HCT116 (cell line): ENCODE data around the gene GTF2A1. TPM values are rescaled to one million over a fixed set of nuclear protein-coding genes. Genes with fewer than 3 reads are reported as not detected.

Source experiments
- ATAC-seq: fragments of 200-7000 bp; cut with Tn5 transposase; 2 replicates; pipeline ENCODE4 v1.9.1; 2020; ENCODE audit warnings: mild to moderate bottlenecking, moderate library complexity
- BruUV-seq: library from RNA; stranded (reverse); fragments of 400-500 nt; replicated peaks from 2 replicates; lab custom pipeline; 2021; lab: Mats Ljungman, UMichigan
- CTCF ChIA-PET: fragments of 300-600 bp; sonication (Branson Sonifier 250); formaldehyde crosslinking; loops from one replicate; lab custom pipeline; 2021; ENCODE audit warnings: antibody characterized with exemption; lab: Charles Lee
- POLR2A ChIA-PET: fragments of 300-600, 350-600 bp; sonication (Branson Sonifier 250); formaldehyde crosslinking; loops from one replicate; lab custom pipeline; 2021; ENCODE audit warnings: antibody characterized with exemption; lab: Charles Lee
- RAD21 ChIA-PET, 2 experiments: fragments of 300-600 bp; sonication (Branson Sonifier 250); formaldehyde crosslinking; loops; one replicate each; lab custom pipeline; 2023; ENCODE audit warnings: low total read pairs in 2 of 2; ENCODE audit not compliant: uncharacterized antibody in 2 of 2, unreplicated experiment in 2 of 2, low non-redundant PET in 1 of 2; lab: Charles Lee
- DNase-seq: peaks from one replicate; pipeline ENCODE4 v3.0.0-alpha.2; 2010; ENCODE audit warnings: low read depth, low spot score
- H2AFZ ChIP-seq: fragments of 200-600 bp; shearing (Covaris generic), sonication (generic); 2 replicates; pipeline ENCODE4 v1.6.1; 2017; ENCODE audit warnings: low read depth, mixed run types, mixed read lengths, antibody characterized with exemption, low read length; ENCODE audit not compliant: poor library complexity, severe bottlenecking
- H3K27ac ChIP-seq: 2 replicates; pipeline ENCODE4 v1.5.1; 2012; ENCODE audit warnings: low read depth, low read length
- H3K27me3 ChIP-seq: fragments of 200-600 bp; sonication (generic); 2 replicates; pipeline ENCODE4 v1.6.1; 2016; ENCODE audit warnings: mixed run types, low read length, mixed read lengths; ENCODE audit not compliant: insufficient read depth
- H3K36me3 ChIP-seq, 2 experiments: fragments of 200-500 bp in 1 of 2; fragments of 200-600 bp in 1 of 2; sonication (Bioruptor generic) in 1 of 2; sonication (generic) in 1 of 2; 2 replicates each; pipeline versions ENCODE4 v1.5.1 to v1.6.1; 2014 to 2016; ENCODE audit warnings: low read length in 2 of 2, inconsistent platforms in 1 of 2, mixed read lengths in 1 of 2, mixed run types in 1 of 2; ENCODE audit not compliant: insufficient read depth in 2 of 2, control insufficient read depth in 1 of 2
- H3K4me1 ChIP-seq, 2 experiments: fragments of 200-600 bp in 1 of 2; sonication (generic) in 1 of 2; 2 replicates each; pipeline versions ENCODE4 v1.5.1 to v1.6.1; 2012 to 2017; ENCODE audit warnings: low read length in 2 of 2, inconsistent platforms in 1 of 2, mild to moderate bottlenecking in 1 of 2, mixed read lengths in 1 of 2, mixed run types in 1 of 2, moderate library complexity in 1 of 2; ENCODE audit not compliant: insufficient read depth in 2 of 2, control insufficient read depth in 1 of 2
- H3K4me2 ChIP-seq: fragments of 200-600 bp; sonication (generic); 2 replicates; pipeline ENCODE4 v1.6.1; 2017; ENCODE audit warnings: mixed run types, low read length, mixed read lengths
- H3K4me3 ChIP-seq, 2 experiments: fragments of 200-600 bp in 1 of 2; sonication (generic) in 1 of 2; replicated peaks in 1 of 2; 2 replicates each; pipeline ENCODE4 v1.5.1; 2011 to 2016; ENCODE audit warnings: low read length in 2 of 2, control low read depth in 1 of 2, low read depth in 1 of 2, mild to moderate bottlenecking in 1 of 2, mixed read lengths in 1 of 2, mixed run types in 1 of 2
- H3K79me2 ChIP-seq: fragments of 200-600 bp; sonication (generic); 2 replicates; pipeline ENCODE4 v1.6.1; 2017; ENCODE audit warnings: mild to moderate bottlenecking, mixed run types, low read length, moderate library complexity, mixed read lengths; ENCODE audit not compliant: insufficient read depth
- H3K9ac ChIP-seq: fragments of 200-600 bp; sonication (generic); 2 replicates; pipeline ENCODE4 v1.6.1; 2016; ENCODE audit warnings: low read length, mixed read lengths
- H3K9me2 ChIP-seq: fragments of 200-600 bp; sonication (generic), shearing (Covaris generic); 2 replicates; pipeline ENCODE4 v1.6.1; 2017; ENCODE audit warnings: mixed run types, mild to moderate bottlenecking, moderate library complexity; ENCODE audit not compliant: insufficient read depth
- H3K9me3 ChIP-seq, 2 experiments: fragments of 200-500 bp in 1 of 2; fragments of 200-600 bp in 1 of 2; sonication (Bioruptor generic) in 1 of 2; sonication (generic) in 1 of 2; 2 replicates each; pipeline ENCODE4 v1.6.1; 2014 to 2017; ENCODE audit warnings: low read length in 2 of 2, mixed read lengths in 2 of 2, inconsistent platforms in 1 of 2, low read depth in 1 of 2, mild to moderate bottlenecking in 1 of 2, mixed run types in 1 of 2, moderate library complexity in 1 of 2; ENCODE audit not compliant: control insufficient read depth in 1 of 2, insufficient read depth in 1 of 2
- H4K20me1 ChIP-seq: fragments of 200-600 bp; sonication (generic), shearing (Covaris generic); 2 replicates; pipeline ENCODE4 v1.6.1; 2017; ENCODE audit warnings: mixed run types, mild to moderate bottlenecking, moderate library complexity; ENCODE audit not compliant: insufficient read depth
- ATF3 ChIP-seq: IDR thresholded peaks from 2 replicates; pipeline ENCODE4 v1.6.1; 2012
- CEBPB ChIP-seq: IDR thresholded peaks from 2 replicates; pipeline ENCODE4 v1.6.1; 2012; ENCODE audit warnings: low read depth
- ELF1 ChIP-seq: IDR thresholded peaks from 2 replicates; pipeline ENCODE4 v1.6.1; 2012; ENCODE audit warnings: low read depth, borderline replicate concordance
- EZH2 ChIP-seq: fragments of 200-600 bp; sonication (generic); IDR thresholded peaks from 2 replicates; pipeline ENCODE4 v1.6.1; 2017; ENCODE audit warnings: antibody characterized with exemption, mixed run types
- EZH2phosphoT487 ChIP-seq: fragments of 200-600 bp; IDR thresholded peaks from 2 replicates; pipeline ENCODE4 v1.6.1; 2018; ENCODE audit warnings: antibody characterized with exemption, borderline replicate concordance
- JUND ChIP-seq: IDR thresholded peaks from 2 replicates; pipeline ENCODE4 v1.6.1; 2012
- MAX ChIP-seq: IDR thresholded peaks from 2 replicates; pipeline ENCODE4 v1.6.1; 2012
- POLR2A ChIP-seq: IDR thresholded peaks from 2 replicates; pipeline ENCODE4 v1.7.0; 2011; ENCODE audit warnings: borderline replicate concordance; ENCODE audit not compliant: insufficient read depth, insufficient read length; ENCODE audit errors: extremely low read depth
- POLR2AphosphoS5 ChIP-seq: IDR thresholded peaks from 2 replicates; pipeline ENCODE4 v1.6.1; 2011; ENCODE audit warnings: mild to moderate bottlenecking, low read depth, low read length, moderate library complexity
- REST ChIP-seq: IDR thresholded peaks from 2 replicates; pipeline ENCODE4 v1.6.1; 2012; ENCODE audit warnings: low read depth
- SIN3A ChIP-seq: IDR thresholded peaks from 2 replicates; pipeline ENCODE4 v1.6.1; 2012; ENCODE audit warnings: low read depth
- ZNF274 ChIP-seq: fragments of 200-500 bp; sonication (Bioruptor generic); IDR thresholded peaks from 2 replicates; pipeline ENCODE4 v1.6.1; 2014; ENCODE audit warnings: mild to moderate bottlenecking, low read depth, low read length, inconsistent platforms
- intact Hi-C: fragments of 100-400 bp; cut with micrococcal nuclease; formaldehyde crosslinking; loops from 2 replicates; pipeline ENCODE4 v1.10.0; 2022
- total RNA-seq: library from RNA; stranded (reverse); gene quantifications from one replicate; pipeline ENCODE4 v1.2.1, GENCODE V29; 2021; ENCODE audit not compliant: unreplicated experiment

The GTF2A1 gene
- total RNA-seq, 1 experiment from 2014 or later, result 39.7 TPM

DNA sequence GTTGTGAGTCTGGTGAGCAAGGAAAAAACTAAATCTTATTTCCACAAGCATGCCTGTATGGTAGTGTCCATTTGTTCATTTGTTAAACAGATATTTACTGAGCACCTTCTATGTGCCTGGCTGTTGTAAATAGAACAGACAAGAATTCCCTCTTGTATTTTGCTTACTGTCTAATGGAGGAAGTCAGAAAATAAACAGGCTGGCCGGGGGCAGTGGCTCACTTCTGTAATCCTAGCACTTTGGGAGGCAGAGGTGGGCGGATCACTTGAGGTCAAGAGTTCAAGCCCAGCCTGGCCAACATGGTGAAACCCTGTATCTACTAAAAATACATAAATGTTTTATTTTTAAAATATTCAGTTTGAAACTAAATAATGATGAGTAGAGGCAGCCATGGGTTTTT, 79.3 kb downstream of the GTF2A1 start:
- Histone ChIP-seq H3K4me1 (peaks cover 0 to 8% of the 10 kb centered on the region in 2 experiments; a peak in 2 of 4 replicates), H3K36me3 (no peaks in the 10 kb centered on the region), H3K27ac (no peak overlapping the region), H3K9ac (no peak overlapping the region), H3K9me2 (no peaks in the 10 kb centered on the region), H3K9me3 (no peaks in the 10 kb centered on the region), H3K4me3 (no peak overlapping the region), H3K4me2 (no peak overlapping the region), H3K79me2 (no peaks in the 10 kb centered on the region), H3K27me3 (no peaks in the 10 kb centered on the region), H4K20me1 (no peaks in the 10 kb centered on the region), H2AFZ (no peak overlapping the region)
- RAD21 ChIA-PET, result no interaction called here
- intact Hi-C loops, result no loop called here
- POLR2A ChIA-PET, result no interaction called here
- CTCF ChIA-PET, result no interaction called here
- no peak for TF ChIP-seq POLR2A
- no peak for TF ChIP-seq POLR2AphosphoS5
- ATAC-seq (no peak), DNase-seq (no peak)
- no TSS peak for BruUV-seq

DNA sequence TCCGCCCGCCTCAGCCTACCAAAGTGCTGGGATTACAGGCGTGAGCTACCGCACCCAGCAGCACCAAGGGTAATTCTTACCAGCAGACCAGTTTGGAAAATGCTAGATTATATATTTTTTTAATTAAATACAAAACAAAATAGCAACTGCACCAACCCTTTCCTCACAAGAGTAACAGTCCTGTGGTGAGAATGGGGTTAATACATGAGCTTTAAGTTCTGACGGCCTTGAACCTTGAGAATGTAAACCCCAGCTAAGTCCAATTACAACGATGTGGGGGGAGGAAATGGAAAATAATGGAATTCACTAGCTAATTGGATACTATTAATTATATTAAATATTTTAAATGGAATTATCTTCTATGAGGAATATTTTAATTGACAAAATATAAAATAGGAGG, 82.3 kb downstream of the GTF2A1 start:
- ATAC-seq (no peak), DNase-seq (no peak)
- peaks cover 0 to 8% of the 10 kb centered on the region in 2 experiments; a peak in 2 of 4 replicates for H3K4me1 ChIP-seq
- no peaks in the 10 kb centered on the region for H3K27me3 ChIP-seq
- no peak overlapping the region for H2AFZ ChIP-seq
- no peaks in the 10 kb centered on the region for H3K9me3 ChIP-seq
- BruUV-seq, result no TSS peak
- H4K20me1 ChIP-seq, result no peaks in the 10 kb centered on the region
- no peaks in the 10 kb centered on the region for H3K79me2 ChIP-seq
- H3K9me2 ChIP-seq, result 0 out of 2 replicates have a peak, but pooled peaks cover 3% of the 10 kb centered on the region
- no peak overlapping the region for H3K27ac ChIP-seq
- ChIA-PET POLR2A (no interaction called here), RAD21 (no interaction called here), CTCF (no interaction called here)
- no peak for TF ChIP-seq ATF3
- no peak for TF ChIP-seq ZNF274
- no peak for TF ChIP-seq POLR2AphosphoS5
- TF ChIP-seq CEBPB, result no peak
- no peak for TF ChIP-seq EZH2
- no peak for TF ChIP-seq REST
- TF ChIP-seq EZH2phosphoT487, result no peak
- TF ChIP-seq ELF1, result no peak
- TF ChIP-seq SIN3A, result no peak
- TF ChIP-seq JUND, result no peak
- TF ChIP-seq POLR2A, result no peak
- TF ChIP-seq MAX, result no peak
- intact Hi-C loops, result no loop called here
- H3K36me3 ChIP-seq, result no peaks in the 10 kb centered on the region
- H3K4me2 ChIP-seq, result no peak overlapping the region
- H3K9ac ChIP-seq, result no peak overlapping the region
- no peak overlapping the region for H3K4me3 ChIP-seq
